ENCODE data around the gene USP34.
"Not testable (repeated sequence)": the region's sequence is repeated elsewhere in the genome, so short reads cannot be mapped to it uniquely, and the experiment has no call there.

Gene USP34

GRCh38 chr2:61431345-61431744 is 39.5 kb downstream of the USP34 start:
- DNase-seq (ENCODE audit: low spot score) (no peak), FAIRE-seq (no peak)

- DNase-seq (ENCODE audit: low spot score) (peak; percentile 54), FAIRE-seq (peak; percentile 53)
These were observed 44.5 kb downstream of the USP34 start for GRCh38 chr2:61426267-61426897.

GRCh38 chr2:61425605-61426155 is 45.2 kb downstream of the USP34 start:
- no peak for DNase-seq (ENCODE audit: low spot score)
- no peak for FAIRE-seq

- no peak for FAIRE-seq
- no peak for DNase-seq (ENCODE audit: low spot score)
These were observed 47.2 kb downstream of the USP34 start for GRCh38 chr2:61423714-61424113.

GRCh38 chr2:61421611-61422010 is 49.3 kb downstream of the USP34 start:
- FAIRE-seq (no peak), DNase-seq (ENCODE audit: low spot score) (no peak)

GRCh38 chr2:61420991-61421544 is 49.8 kb downstream of the USP34 start:
- DNase-seq (ENCODE audit: low spot score), result no peak
- no peak for FAIRE-seq

GRCh38 chr2:61419570-61419969 is 51.3 kb downstream of the USP34 start:
- DNase-seq (ENCODE audit: low spot score), result no peak
- FAIRE-seq, result no peak

GRCh38 chr2:61419129-61419528 is 51.8 kb downstream of the USP34 start:
- FAIRE-seq, result no peak
- DNase-seq (ENCODE audit: low spot score), result no peak

GRCh38 chr2:61416871-61417645 is 53.8 kb downstream of the USP34 start:
- no peak for FAIRE-seq
- no peak for DNase-seq (ENCODE audit: low spot score)

GRCh38 chr2:61415265-61415664 is 55.6 kb downstream of the USP34 start:
- FAIRE-seq (no peak), DNase-seq (ENCODE audit: low spot score) (no peak)

GRCh38 chr2:61414674-61415073 is 56.2 kb downstream of the USP34 start:
- DNase-seq (ENCODE audit: low spot score) (no peak), FAIRE-seq (no peak)

- no peak for FAIRE-seq
- DNase-seq (ENCODE audit: low spot score), result no peak
These were observed 59.8 kb downstream of the USP34 start for GRCh38 chr2:61411109-61411508.

- FAIRE-seq, result no peak
- DNase-seq (ENCODE audit: low spot score), result no peak
These were observed 60.7 kb downstream of the USP34 start for GRCh38 chr2:61410185-61410584.

GRCh38 chr2:61405813-61406212 is 65.1 kb downstream of the USP34 start:
- FAIRE-seq (no peak), DNase-seq (ENCODE audit: low spot score) (no peak)

GRCh38 chr2:61404438-61404837 is 66.4 kb downstream of the USP34 start:
- FAIRE-seq (no peak), DNase-seq (ENCODE audit: low spot score) (no peak)

GRCh38 chr2:61398413-61398812 is 72.5 kb downstream of the USP34 start:
- no peak for FAIRE-seq
- no peak for DNase-seq (ENCODE audit: low spot score)

GRCh38 chr2:61396005-61396404 is 74.9 kb downstream of the USP34 start:
- no peak for DNase-seq (ENCODE audit: low spot score)
- FAIRE-seq, result no peak

GRCh38 chr2:61387588-61387987 is 83.3 kb downstream of the USP34 start:
- DNase-seq (ENCODE audit: low spot score); FAIRE-seq: not testable (repeated sequence)

- DNase-seq (ENCODE audit: low spot score); FAIRE-seq: not testable (repeated sequence)
These were observed 90.0 kb downstream of the USP34 start for GRCh38 chr2:61380882-61381197.

GRCh38 chr2:61380056-61380881 is 90.6 kb downstream of the USP34 start:
- no peak for FAIRE-seq

GRCh38 chr2:61379521-61379920 is 91.4 kb downstream of the USP34 start:
- no peak for FAIRE-seq
- no peak for DNase-seq (ENCODE audit: low spot score)

More at GRCh38 chr2:61380056-61380881, 90.6 kb downstream of the USP34 start:
- no peak for DNase-seq (ENCODE audit: low spot score)

- FAIRE-seq (no peak), DNase-seq (ENCODE audit: low spot score) (no peak)
These were observed 92.6 kb downstream of the USP34 start for GRCh38 chr2:61378281-61378680.

Data from urothelium cell line (cell line).